Adrenal gland (tissue), 12 donors: ENCODE measurements around the gene HMGB1. TPM values are rescaled to one million over a fixed set of nuclear protein-coding genes. Genes with fewer than 3 reads are reported as not detected.
A peak's percentile ranks its signal among the peaks of the same experiment; 100 is the strongest.

ENCODE experiments used
- DNase-seq, 7 donors: peaks; one replicate each; pipeline ENCODE4 v3.0.0-alpha.2; 2019 to 2020
- H3K27ac ChIP-seq, 5 donors: fragments of 200-600 bp; sonication (generic) in 4 of 5; 1 replicate in 3 of 5; 2 replicates in 2 of 5; pipeline versions ENCODE4 v1.5.1 to v1.8.0; 2016 to 2020; ENCODE audit warnings: mild to moderate bottlenecking in 1 of 5
- H3K27me3 ChIP-seq: fragments of 200-600 bp; 2 replicates; pipeline ENCODE4 v1.8.0; 2021
- H3K36me3 ChIP-seq, 2 donors: fragments of 200-600 bp; replicated peaks in 1 of 2; 1 replicate in 1 of 2; 2 replicates in 1 of 2; pipeline versions ENCODE4 v1.5.1 to v1.8.0; 2018 to 2022
- H3K4me1 ChIP-seq, 2 donors: fragments of 200-600 bp; replicated peaks in 1 of 2; 1 replicate in 1 of 2; 2 replicates in 1 of 2; pipeline versions ENCODE4 v1.5.1 to v1.8.0; 2018 to 2021
- H3K4me3 ChIP-seq, 4 donors: fragments of 200-600 bp; sonication (generic) in 3 of 4; one replicate each; pipeline ENCODE4 v1.5.1; 2016 to 2018
- H3K9me3 ChIP-seq, 3 donors: fragments of 200-600 bp; sonication (generic) in 1 of 3; replicated peaks in 1 of 3; 1 replicate in 2 of 3; 2 replicates in 1 of 3; pipeline versions ENCODE4 v1.5.1 to v1.8.0; 2016 to 2021
- POLR2A ChIP-seq, 2 donors: fragments of 450-650 bp; IDR thresholded peaks; one replicate each; pipeline ENCODE4 v1.6.1; 2017; ENCODE audit warnings: antibody characterized with exemption in 2 of 2, mild to moderate bottlenecking in 2 of 2, moderate library complexity in 1 of 2
- WGBS, 4 donors: extraction: QIAGEN DNeasy Blood & Tissue Kit in 2 of 4; methylation state at CpG; one replicate each; pipeline versions ENCODE4 v1.1.5 to v1.1.7; 2013 to 2017; 5-methylcytosine and 5-hydroxymethylcytosine counted together
- intact Hi-C, 2 donors: fragments of 100-400 bp; cut with DNase I; formaldehyde crosslinking; loops; one replicate each; pipeline versions ENCODE4 v1.14.1 to v1.15.0; 2022 to 2023
- polyA plus RNA-seq, 3 donors: library from polyadenylated mRNA; stranded (reverse); fragments of 200-250 nt in 2 of 3; fragments of 350-450 nt in 1 of 3; fragmentation: Illumina TruSeq in 1 of 3; extraction: RNeasy Lipid Tissue Mini Kit (QIAGEN cat#74804) in 1 of 3; gene quantifications; one replicate each; pipeline ENCODE4 v1.2.3, GENCODE V29; 2013 to 2014
- total RNA-seq, 9 donors: library from RNA; depleted of rRNA in 4 of 9; stranded (reverse); fragments of >200 nt in 4 of 9; fragments of 120-200 nt in 1 of 9; fragmentation: NEBNext Ultra II Directional in 1 of 9; extraction: Animal tissue kit (Norgen Biotek cat#: 25700) in 1 of 9; gene quantifications; one replicate each; pipeline versions ENCODE4 v1.1.0 to v1.2.4, GENCODE V29; 2013 to 2023
- TF ChIP-seq, protein P1 (sequence below), 6 experiments: fragments of 450-650 bp in 4 of 6; fragments of 200-600 bp in 2 of 6; sonication (generic) in 1 of 6; IDR thresholded peaks; 1 replicate in 5 of 6; 2 replicates in 1 of 6; pipeline versions ENCODE4 v1.5.1 to v1.8.0; 2016 to 2021; ENCODE audit warnings: antibody characterized with exemption in 6 of 6, mild to moderate bottlenecking in 2 of 6, moderate library complexity in 1 of 6
- donor health status: healthy with polysubstance abuse.
- donor health status: Bipolar disorder and iron deficiency.
- donor health status: DM: yes; HTN: yes; CAD: no.
- donor health status: DM: no; HTN: no; CAD: no.
- donor health status: DM: no; HTN: no; CAD: no.
- donor health status: DM: yes; HTN: yes; CAD: no.

Gene HMGB1
- total and polyA plus RNA-seq, 12 donors = 106 to 342 (median 241) TPM

GRCh38 chr13:30409886-30410704 is 55.6 kb downstream of the HMGB1 start:
- TF ChIP-seq, protein P1, sequence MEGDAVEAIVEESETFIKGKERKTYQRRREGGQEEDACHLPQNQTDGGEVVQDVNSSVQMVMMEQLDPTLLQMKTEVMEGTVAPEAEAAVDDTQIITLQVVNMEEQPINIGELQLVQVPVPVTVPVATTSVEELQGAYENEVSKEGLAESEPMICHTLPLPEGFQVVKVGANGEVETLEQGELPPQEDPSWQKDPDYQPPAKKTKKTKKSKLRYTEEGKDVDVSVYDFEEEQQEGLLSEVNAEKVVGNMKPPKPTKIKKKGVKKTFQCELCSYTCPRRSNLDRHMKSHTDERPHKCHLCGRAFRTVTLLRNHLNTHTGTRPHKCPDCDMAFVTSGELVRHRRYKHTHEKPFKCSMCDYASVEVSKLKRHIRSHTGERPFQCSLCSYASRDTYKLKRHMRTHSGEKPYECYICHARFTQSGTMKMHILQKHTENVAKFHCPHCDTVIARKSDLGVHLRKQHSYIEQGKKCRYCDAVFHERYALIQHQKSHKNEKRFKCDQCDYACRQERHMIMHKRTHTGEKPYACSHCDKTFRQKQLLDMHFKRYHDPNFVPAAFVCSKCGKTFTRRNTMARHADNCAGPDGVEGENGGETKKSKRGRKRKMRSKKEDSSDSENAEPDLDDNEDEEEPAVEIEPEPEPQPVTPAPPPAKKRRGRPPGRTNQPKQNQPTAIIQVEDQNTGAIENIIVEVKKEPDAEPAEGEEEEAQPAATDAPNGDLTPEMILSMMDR (IDR thresholded peaks at IDR 0.05) = no peak
- TF ChIP-seq POLR2A (IDR thresholded peaks at IDR 0.05) = no peak
- DNase-seq = peak in 5 of 7 donors; percentile 39 to 57 (median 48)

DNA sequence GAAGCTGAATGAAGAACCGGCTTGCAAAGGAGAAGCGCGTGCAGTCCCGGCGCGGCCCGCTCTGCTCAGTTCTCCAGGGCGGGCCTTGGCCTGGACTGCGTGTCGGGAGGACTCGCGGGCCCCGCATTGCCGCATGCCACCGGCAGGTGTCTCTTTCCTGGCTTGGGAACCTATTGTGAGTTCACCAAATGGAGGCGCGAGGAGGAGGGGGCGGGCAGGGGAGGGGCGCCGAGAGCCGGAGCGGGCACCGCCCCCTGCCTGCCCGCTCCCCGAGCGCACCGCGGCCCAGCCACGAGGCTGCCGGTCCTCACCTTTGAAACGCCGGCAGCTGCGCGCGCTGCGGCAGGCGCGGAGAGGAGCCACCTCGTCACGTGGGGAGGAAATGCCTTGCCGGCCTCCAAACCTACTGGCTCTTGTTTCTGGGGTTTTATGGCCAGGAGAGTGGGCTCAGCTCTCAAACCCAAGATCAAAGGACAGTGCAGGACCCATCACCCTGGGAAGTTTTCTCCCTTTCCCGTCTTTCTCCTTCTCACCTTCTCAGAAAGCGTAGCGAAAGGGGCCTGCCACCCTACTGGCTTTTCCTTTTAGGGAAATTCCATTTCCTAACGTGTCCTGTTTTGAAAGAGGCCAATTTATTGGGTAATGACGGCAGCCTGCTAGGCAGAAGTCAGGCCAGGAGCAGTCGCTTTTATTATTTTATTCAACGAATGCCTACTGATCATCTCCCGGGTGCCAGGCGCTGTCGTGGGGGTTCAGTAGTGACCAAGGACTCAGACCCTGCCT is 57.2 kb downstream of the HMGB1 start:
- Histone ChIP-seq H3K27ac (peak overlapping the region in 4 of 5 donors; percentile 77 to 87 (median 82)), H3K27me3 (no peaks in the 10 kb centered on the region), H3K36me3 (no peaks in the 10 kb centered on the region), H3K9me3 (no peaks in the 10 kb centered on the region), H3K4me3 (peak overlapping the region in 2 of 4 donors; percentile 11 to 18), H3K4me1 (peaks cover 4 to 5% of the 10 kb centered on the region in 2 donors)
- TF ChIP-seq, protein P1 (IDR thresholded peaks at IDR 0.05) = peak; percentile 63 to 87 (median 80)
- peak in 1 of 2 donors; percentile 64 for TF ChIP-seq POLR2A (IDR thresholded peaks at IDR 0.05)
- peak; percentile 96 to 99 (median 97) for DNase-seq
- intact Hi-C loops = no loop called here
- WGBS, 4 donors = 12 to 47% (median 29%) methylated on average over 13 to 51 of the region's 51 CpGs

More at GRCh38 chr13:30409886-30410704, 55.6 kb downstream of the HMGB1 start:
- no peak overlapping the region for H3K4me3 ChIP-seq
- H3K36me3 ChIP-seq = no peaks in the 10 kb centered on the region
- peaks cover 0 to 4% of the 10 kb centered on the region in 2 donors for H3K4me1 ChIP-seq
- peak overlapping the region in 4 of 5 donors; percentile 31 to 84 (median 76) for H3K27ac ChIP-seq
- H3K9me3 ChIP-seq = no peaks in the 10 kb centered on the region
- WGBS, 4 donors = 62 to 72% (median 69%) methylated on average over 11 to 13 of the region's 13 CpGs
- H3K27me3 ChIP-seq = no peaks in the 10 kb centered on the region
- intact Hi-C loops = no loop called here

DNA sequence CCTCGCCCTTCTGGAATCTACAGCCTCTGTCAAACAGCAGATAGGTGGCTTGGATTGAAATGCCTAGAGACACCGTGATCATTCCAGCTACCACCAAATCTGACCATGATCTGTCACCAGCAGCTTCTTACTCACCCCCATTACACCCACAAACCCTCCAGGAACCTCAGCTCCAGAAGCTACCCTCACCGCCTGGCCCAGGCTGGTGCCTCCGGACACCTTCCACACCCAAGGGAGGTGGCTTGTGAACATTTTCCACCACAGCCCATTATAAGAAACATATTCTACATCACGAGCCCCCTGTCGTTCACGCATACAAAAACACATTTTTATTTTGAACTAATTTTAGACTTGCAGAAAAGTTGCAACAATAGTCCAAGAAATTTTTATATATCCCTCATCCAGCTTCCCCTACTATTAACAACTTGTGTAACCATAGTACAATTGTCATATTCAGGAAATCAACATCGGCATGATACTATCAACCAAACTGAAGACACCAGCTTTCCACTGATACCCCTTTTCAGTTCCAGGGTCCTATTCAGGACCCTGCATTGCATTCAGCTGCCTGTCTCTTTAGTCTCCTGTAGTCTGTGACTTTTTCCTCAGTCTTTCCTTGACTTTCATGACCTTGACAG is 58.8 kb downstream of the HMGB1 start:
- no peak for TF ChIP-seq POLR2A (IDR thresholded peaks at IDR 0.05)
- TF ChIP-seq, protein P1 (IDR thresholded peaks at IDR 0.05) = no peak
- Histone ChIP-seq H3K27ac (no peak overlapping the region), H3K9me3 (no peaks in the 10 kb centered on the region), H3K36me3 (no peaks in the 10 kb centered on the region), H3K4me3 (no peak overlapping the region), H3K4me1 (peaks cover 4 to 5% of the 10 kb centered on the region in 2 donors), H3K27me3 (no peaks in the 10 kb centered on the region)
- WGBS, 4 donors = 93 to 96% (median 94%) methylated on average over 8 of the region's 8 CpGs
- no peak for DNase-seq
- intact Hi-C loops = no loop called here

Other genes with a start within 250 kb of the HMGB1 start
- gene KATNAL1, start 158.4 kb downstream of the HMGB1 start, total RNA-seq = 10 to 100 TPM in 6 of 9 donors, 1 to 10 TPM in 3; 4.5 to 17.9 (median 11.8) TPM
- 1 to 10 TPM; 1.5 to 8.0 (median 2.8) TPM for gene KATNAL1, start 158.4 kb downstream of the HMGB1 start, polyA plus RNA-seq
- under 1 TPM in 2 of 9 donors, not detected in 7; 0.18 to 0.28 TPM for gene UBE2L5, start 43.4 kb downstream of the HMGB1 start, total RNA-seq
- gene UBE2L5, start 43.4 kb downstream of the HMGB1 start, polyA plus RNA-seq = under 1 TPM in 2 of 3 donors, not detected in 1; 0.03 to 0.16 TPM
- gene USPL1, start 152.0 kb upstream of the HMGB1 start, total RNA-seq = 10 to 100 TPM in 7 of 9 donors, 1 to 10 TPM in 2; 6.3 to 23.8 (median 15.5) TPM
- 10 to 100 TPM; 15.4 to 18.5 (median 15.4) TPM for gene USPL1, start 152.0 kb upstream of the HMGB1 start, polyA plus RNA-seq